Daoy (cell line): ENCODE results near the gene CEP120. TPM values are rescaled to one million over a fixed set of nuclear protein-coding genes. Genes with fewer than 3 reads are reported as not detected.
"Not testable (repeated sequence)": the region's sequence is repeated elsewhere in the genome, so short reads cannot be mapped to it uniquely, and the experiment has no call there.

Experiments
- DNase-seq: peaks from one replicate; pipeline ENCODE4 v3.0.0-alpha.2; 2015; ENCODE audit warnings: low read depth
- total RNA-seq: library from RNA; depleted of rRNA; stranded (reverse); fragments of >200 nt; shearing (Covaris generic); gene quantifications from 2 replicates; pipeline ENCODE4 v1.2.3, GENCODE V29; 2014; rRNA removed

Gene CEP120
- 15.1 and 15.2 TPM in 2 replicates for total RNA-seq

GRCh38 chr5:123423278-123424149 is at the start of gene CEP120:
CEP120 (minus strand) TSS chr5:123423403; CDS start chr5:123422998, 405 bp downstream.
- peak; percentile 100 for DNase-seq

- no peak for DNase-seq
These were observed 49.1 kb upstream of the CEP120 start for GRCh38 chr5:123472150-123472924.

GRCh38 chr5:123471385-123471784 is 48.2 kb upstream of the CEP120 start:
- DNase-seq, result no peak

- DNase-seq, result not testable (repeated sequence)
These were observed 43.6 kb upstream of the CEP120 start for GRCh38 chr5:123466839-123467238.

- DNase-seq, result peak; percentile 67
These were observed 37.1 kb upstream of the CEP120 start for GRCh38 chr5:123460296-123460729.

GRCh38 chr5:123458994-123459393 is 35.8 kb upstream of the CEP120 start:
- not testable (repeated sequence) for DNase-seq

GRCh38 chr5:123456242-123456641 is 33.0 kb upstream of the CEP120 start:
- no peak for DNase-seq

- DNase-seq, result no peak
These were observed 32.4 kb upstream of the CEP120 start for GRCh38 chr5:123455640-123456039.

GRCh38 chr5:123455095-123455494 is 31.9 kb upstream of the CEP120 start:
- no peak for DNase-seq

GRCh38 chr5:123454259-123454911 is 31.2 kb upstream of the CEP120 start:
- DNase-seq, result no peak

GRCh38 chr5:123452401-123452800 is 29.2 kb upstream of the CEP120 start:
- no peak for DNase-seq

GRCh38 chr5:123451047-123451446 is 27.8 kb upstream of the CEP120 start:
- no peak for DNase-seq

GRCh38 chr5:123450640-123451039 is 27.4 kb upstream of the CEP120 start:
- DNase-seq, result no peak

- DNase-seq, result no peak
These were observed 26.9 kb upstream of the CEP120 start for GRCh38 chr5:123450114-123450513.

- no peak for DNase-seq
These were observed 26.3 kb upstream of the CEP120 start for GRCh38 chr5:123449424-123449974.

- no peak for DNase-seq
These were observed 25.5 kb upstream of the CEP120 start for GRCh38 chr5:123448743-123449142.

- no peak for DNase-seq
These were observed 24.9 kb upstream of the CEP120 start for GRCh38 chr5:123448017-123448617.

GRCh38 chr5:123444016-123444415 is 20.8 kb upstream of the CEP120 start:
- DNase-seq, result no peak

GRCh38 chr5:123441408-123441807 is 18.2 kb upstream of the CEP120 start:
- DNase-seq, result no peak

GRCh38 chr5:123440456-123441181 is 17.4 kb upstream of the CEP120 start:
- DNase-seq, result no peak

GRCh38 chr5:123439709-123440108 is 16.5 kb upstream of the CEP120 start:
- DNase-seq, result no peak
